HG03108 (cell line): ENCODE measurements around the gene TMEM108.

ENCODE experiments used
- ATAC-seq: cut with Tn5 transposase; IDR thresholded peaks from one replicate; pipeline ENCODE4 v1.9.1; 2021; ENCODE audit warnings: moderate library complexity; ENCODE audit not compliant: unreplicated experiment

The TMEM108 gene

DNA sequence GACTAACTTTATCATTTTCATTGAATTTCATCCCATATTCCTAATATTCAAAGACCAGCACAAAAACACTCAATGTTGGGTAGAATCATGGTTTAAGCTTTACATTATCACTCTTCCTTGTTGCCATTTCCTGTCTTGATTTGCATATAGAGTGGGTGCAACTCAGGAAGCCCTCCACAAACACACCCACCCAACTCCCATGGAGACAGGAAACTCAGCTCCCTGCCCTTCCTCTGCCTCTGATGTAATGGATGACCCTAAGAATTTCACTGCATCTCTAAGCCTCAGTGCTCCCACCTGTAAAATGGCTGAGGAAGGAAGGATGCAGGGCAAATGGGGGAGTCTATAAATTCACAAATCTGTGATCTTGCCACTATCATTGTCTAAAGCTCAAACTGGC is 263.5 kb downstream of the TMEM108 start:
- ATAC-seq: no peak

DNA sequence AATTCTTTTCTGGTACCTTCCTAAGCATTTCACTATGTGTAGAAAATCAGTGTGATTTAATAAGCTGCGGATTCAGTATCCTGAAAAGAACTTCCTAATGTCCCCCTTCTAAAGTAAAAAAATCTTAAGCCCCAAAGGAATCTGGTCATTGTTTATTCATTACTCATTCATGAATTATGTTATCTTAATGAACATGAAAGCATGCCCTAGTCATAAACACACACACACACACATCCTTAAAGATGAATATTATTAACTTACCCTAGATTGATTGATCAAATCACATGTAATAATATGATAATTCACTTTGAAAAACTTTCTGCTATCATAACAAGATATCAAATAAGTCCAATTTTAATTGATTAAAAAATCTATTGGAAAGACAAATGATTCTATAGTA is 265.2 kb downstream of the TMEM108 start:
- no peak for ATAC-seq

DNA sequence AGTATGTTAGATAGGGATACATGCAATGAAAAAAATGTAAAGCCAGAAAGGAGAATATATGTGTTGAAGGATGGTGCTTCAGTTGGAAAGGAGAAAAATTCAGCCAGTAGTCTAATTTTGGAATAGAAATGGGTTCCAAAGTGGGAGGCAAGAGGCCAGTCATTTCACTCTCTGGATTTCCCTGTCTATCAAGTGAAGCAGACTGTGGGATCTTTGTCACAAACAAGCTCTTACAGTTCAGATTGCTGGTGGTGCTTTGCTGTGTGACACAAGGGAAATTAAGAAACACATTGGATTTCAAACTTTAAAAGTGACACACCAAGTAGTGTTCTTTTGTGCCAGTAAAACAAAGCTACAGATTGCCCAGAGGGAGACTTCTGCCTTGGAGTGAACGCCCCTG is 279.7 kb downstream of the TMEM108 start:
- no peak for ATAC-seq

- ATAC-seq: no peak
Observed at GRCh38 chr3:133328373-133328772, 290.2 kb downstream of the TMEM108 start.

DNA sequence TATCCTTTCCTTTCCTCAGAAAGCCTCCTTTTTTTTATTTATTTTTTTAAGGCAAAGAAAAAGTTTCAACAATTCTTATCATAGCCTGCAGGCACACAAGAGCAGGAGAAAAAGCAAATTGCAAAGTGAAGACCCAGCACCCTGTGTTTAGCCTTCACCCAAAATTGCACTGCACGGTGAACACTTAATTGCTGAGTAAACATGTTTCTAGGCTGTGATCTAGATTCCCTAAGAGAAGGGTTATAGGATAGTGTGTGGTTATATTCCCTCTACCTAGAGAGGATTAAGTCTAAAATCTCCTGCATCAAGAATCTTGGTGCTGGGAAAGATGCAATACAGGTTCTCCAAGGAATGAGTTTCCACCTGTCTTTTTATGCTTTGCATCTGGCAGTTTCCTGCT is 291.4 kb downstream of the TMEM108 start:
- no peak for ATAC-seq

DNA sequence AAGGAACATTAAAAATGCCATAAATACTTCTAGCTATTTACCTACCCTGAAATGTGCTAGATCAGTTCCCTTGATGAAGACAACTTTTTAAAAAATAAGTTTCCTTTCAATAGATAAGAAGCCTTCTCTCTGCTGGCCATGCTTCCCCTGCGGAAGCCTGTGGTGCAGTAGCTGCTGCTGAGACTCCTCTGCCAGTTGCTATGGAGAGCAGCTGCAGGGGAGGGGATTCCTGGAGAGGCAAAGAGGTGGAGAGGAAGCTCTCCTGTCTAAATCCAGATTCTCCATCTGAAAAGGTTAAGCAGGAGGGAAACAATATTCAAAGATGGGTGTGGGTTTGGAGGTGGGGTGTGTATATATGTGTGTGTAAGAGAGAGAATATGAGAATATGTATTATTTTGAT is 291.9 kb downstream of the TMEM108 start:
- no peak for ATAC-seq

GRCh38 chr3:133330522-133330921 is 292.3 kb downstream of the TMEM108 start:
- no peak for ATAC-seq

DNA sequence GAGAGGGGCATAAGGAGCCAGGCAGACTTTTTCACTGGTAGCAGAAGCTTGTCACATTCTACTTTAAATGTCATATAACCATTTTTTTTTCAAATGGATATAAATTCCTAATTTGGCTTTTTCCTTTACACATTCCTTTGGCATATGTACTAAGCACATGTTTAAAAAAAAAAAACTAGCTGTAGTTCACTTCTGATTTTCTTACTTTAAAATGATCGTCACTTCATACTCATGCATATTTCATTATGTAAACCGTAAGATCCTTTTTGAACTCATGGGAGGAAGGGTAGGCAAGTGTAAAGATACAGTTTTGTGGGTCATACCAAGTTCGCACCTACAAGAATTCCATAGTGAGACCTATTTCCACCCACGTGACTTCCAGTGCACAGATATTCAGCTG is 316.5 kb downstream of the TMEM108 start:
- ATAC-seq: no peak

DNA sequence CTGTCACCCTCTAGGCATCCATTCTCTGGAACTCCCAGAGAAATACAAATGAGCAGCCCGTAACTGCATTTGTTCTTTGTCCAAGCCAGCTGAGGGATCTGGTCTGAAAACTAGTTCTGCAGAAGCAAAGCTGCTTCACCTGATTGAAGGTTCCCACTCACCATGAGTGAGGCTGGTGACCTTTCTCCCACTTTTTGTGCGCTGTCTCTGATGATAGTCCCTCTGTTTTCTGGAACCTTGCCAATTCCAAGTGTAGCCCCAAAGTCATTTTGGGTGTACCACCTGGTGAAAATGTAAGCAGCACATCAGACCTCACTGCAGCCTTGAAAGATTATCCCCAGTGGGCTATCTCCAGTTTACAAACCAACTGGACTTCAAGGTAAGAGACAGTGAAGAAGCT is 322.3 kb downstream of the TMEM108 start:
- ATAC-seq: no peak

DNA sequence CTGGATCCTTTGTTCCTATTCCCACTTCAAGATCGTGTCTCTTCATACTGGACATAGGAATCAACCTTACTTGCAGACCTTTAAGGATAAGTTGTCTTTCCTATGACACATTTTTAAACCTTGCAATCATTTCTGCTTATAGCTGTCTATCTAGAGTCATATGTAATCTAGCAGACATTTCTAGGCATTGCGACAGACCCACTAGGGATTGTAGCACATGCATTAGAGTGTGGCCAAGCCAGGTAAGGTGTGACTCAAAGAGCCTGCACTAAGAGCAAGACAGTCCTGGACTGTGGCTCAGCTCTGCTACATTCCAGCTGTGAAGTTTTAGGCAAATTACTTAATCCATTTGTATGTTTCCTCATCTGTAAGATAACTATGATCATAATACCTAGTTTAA is 322.8 kb downstream of the TMEM108 start:
- ATAC-seq: no peak

DNA sequence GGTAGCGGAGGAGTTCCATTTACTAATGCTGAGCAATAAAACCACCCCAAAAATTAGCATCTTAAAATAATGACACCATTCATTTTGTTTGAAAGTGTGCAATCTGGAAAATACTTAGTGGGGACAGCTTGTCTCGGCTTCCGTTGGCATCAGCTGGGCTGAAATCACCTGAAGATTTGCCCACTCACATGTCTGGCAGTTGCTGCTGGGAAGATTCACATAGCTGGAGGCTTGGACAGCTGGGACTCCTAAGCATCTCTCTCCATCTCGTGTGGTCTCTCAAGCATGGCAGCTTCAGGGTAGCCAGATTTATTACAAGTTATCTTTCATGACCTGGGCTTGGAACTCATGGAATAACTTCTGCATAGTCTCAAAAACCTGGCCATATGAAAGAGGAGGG is 323.2 kb downstream of the TMEM108 start:
- ATAC-seq: no peak

- ATAC-seq: no peak
Observed at GRCh38 chr3:133362539-133362938, 324.3 kb downstream of the TMEM108 start.

DNA sequence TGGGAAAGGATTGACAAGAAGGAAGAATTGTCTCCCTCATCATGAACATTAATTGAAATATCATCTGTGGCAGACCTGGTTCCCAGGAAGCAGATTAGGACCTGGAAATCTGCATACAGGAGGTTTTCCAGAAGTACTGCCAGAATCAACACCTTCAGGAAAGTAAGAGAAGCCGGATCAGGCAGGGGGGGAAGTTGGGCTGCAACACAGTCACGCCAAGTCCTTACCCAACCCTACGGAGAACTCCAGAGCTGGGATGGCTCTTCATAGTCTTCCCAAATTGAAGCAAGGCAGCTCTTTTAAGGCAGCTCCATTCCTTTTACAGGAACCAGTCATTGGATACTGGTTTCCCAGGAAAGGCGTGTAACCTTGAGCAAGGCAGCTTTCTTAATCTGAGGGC is 326.5 kb downstream of the TMEM108 start:
- ATAC-seq: no peak

GRCh38 chr3:133366921-133367320 is 328.7 kb downstream of the TMEM108 start:
- ATAC-seq: no peak

DNA sequence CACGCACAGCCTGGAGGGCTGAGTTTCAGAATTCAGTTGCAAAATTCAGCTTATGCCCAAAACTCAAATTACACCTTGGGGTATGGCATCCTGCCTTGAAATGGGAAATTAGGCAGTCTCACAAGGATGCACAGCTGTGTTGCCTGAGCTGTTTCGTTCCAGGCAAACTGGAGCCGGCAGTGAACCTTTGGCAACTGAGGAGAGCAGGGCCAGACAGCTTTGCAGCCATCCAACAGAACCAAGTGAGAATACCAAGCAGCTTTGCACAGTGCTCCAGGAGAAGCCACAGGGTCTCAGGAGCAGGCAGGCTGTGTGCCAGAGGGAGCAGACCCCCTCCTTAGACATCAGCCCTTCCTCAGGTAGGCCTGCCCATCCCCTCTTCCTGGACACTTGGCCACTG is 329.2 kb downstream of the TMEM108 start:
- ATAC-seq: no peak

DNA sequence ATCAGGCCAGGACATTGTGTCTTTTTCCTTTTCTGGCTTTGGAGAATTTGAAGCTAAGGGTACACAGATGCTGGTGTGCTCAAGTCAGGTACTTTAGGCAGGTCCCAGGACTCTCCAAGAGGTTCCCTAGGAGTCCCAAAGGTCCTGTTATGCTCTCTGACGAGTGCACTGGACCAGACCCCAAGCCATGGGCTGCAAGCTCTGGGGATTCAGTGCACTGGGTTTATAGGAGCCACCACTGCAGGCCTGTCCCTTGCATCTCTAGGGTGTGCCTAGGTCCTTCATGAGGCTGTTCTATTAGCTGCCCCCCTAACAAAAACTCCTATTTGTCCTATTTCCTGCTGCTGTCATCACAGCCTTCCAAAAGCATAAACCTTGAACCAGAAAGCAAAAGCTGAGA is 329.8 kb downstream of the TMEM108 start:
- ATAC-seq: no peak

GRCh38 chr3:133368371-133369067 is 330.3 kb downstream of the TMEM108 start:
- ATAC-seq: no peak

- no peak for ATAC-seq
Observed at GRCh38 chr3:133369068-133369440, 330.9 kb downstream of the TMEM108 start.

GRCh38 chr3:133371181-133371580 is 333.0 kb downstream of the TMEM108 start:
- no peak for ATAC-seq

- ATAC-seq: no peak
Observed at GRCh38 chr3:133371676-133372075, 333.5 kb downstream of the TMEM108 start.

GRCh38 chr3:133374708-133375402 is 336.7 kb downstream of the TMEM108 start:
- no peak for ATAC-seq

DNA sequence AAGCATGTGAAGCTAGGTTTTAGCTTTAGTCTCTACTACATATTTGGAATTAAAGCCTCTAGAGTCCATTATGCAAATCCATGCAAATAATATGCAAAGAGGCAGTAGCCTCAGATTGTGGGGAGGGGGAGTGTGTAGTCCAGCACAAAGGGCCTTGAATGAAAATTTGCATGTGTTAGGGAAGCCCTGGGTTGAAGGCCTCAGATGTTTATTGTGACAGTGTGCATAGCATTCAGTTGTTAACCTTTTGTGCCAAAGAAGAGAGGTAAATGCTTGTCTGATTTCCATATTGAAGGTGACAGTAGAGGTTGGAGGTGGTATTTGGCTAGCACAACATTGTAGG is 337.2 kb downstream of the TMEM108 start:
- ATAC-seq: no peak

DNA sequence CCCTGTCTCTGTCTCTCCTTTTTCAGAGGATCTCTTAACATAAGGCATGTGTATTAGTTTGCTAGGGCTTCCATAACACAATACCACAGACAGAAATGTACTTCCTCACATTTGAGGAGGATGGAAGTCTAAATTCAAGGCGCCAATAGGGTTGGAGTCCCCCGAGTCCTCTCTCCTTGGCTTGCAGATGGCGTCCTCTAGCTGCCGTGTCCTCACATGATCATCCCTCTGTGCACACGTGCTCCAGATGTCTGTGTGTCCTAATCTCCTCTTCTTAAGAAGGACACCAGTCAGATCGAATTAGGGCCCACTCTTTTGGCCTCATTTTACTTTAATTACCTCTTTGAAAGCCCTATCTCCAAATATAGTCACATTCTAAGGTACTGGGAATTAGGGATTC is 338.6 kb downstream of the TMEM108 start:
- no peak for ATAC-seq
